ENCODE results near the gene ST8SIA6. TPM values are rescaled to one million over a fixed set of nuclear protein-coding genes. Genes with fewer than 3 reads are reported as not detected.

The ST8SIA6 gene
- total RNA-seq, 1 donor: 0.36 TPM

DNA sequence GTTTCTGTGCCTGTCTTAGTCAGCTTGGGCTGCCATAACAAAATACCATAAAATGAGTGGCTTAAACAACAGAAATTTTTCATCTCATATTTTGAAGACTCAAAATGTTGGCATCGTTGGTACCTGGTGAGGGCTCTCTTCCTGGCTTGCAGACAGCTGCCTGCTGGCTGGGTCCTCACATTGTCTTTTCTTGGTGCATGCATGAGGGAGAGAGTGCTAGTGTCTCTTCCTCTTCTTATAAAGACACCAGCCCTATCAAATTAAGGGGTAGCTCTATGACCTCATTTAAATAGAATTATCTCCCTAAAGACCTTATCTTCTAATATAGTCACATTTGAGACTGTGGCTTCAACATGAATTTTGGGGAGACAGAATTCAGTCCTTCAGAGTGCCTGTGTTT lies 39.9 kb downstream of the ST8SIA6 start:
- no peaks in the 10 kb centered on the region for H3K4me1 ChIP-seq (ENCODE audit: insufficient read depth, low read length)
- H3K4me2 ChIP-seq (ENCODE audit: insufficient read depth, low read length): no peak overlapping the region
- no peak overlapping the region for H2AFZ ChIP-seq (ENCODE audit: low read length)
- DNase-seq (ENCODE audit: insufficient read length, low spot score, missing footprints): no peak
- TF ChIP-seq, protein P1, sequence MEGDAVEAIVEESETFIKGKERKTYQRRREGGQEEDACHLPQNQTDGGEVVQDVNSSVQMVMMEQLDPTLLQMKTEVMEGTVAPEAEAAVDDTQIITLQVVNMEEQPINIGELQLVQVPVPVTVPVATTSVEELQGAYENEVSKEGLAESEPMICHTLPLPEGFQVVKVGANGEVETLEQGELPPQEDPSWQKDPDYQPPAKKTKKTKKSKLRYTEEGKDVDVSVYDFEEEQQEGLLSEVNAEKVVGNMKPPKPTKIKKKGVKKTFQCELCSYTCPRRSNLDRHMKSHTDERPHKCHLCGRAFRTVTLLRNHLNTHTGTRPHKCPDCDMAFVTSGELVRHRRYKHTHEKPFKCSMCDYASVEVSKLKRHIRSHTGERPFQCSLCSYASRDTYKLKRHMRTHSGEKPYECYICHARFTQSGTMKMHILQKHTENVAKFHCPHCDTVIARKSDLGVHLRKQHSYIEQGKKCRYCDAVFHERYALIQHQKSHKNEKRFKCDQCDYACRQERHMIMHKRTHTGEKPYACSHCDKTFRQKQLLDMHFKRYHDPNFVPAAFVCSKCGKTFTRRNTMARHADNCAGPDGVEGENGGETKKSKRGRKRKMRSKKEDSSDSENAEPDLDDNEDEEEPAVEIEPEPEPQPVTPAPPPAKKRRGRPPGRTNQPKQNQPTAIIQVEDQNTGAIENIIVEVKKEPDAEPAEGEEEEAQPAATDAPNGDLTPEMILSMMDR (IDR thresholded peaks at IDR 0.05; ENCODE audit: extremely low read depth, low read depth, low read length): no peak
- no peak overlapping the region for H3K27ac ChIP-seq (ENCODE audit: low read depth, low read length)
- H3K79me2 ChIP-seq (ENCODE audit: insufficient read depth, low read length): no peaks in the 10 kb centered on the region
- no peaks in the 10 kb centered on the region for H3K9me3 ChIP-seq (ENCODE audit: low read depth, low read length)
- no peak overlapping the region for H3K4me3 ChIP-seq (ENCODE audit: insufficient read depth, low read length)
- no peaks in the 10 kb centered on the region for H4K20me1 ChIP-seq (ENCODE audit: insufficient read depth, low read length)
- H3K27me3 ChIP-seq (ENCODE audit: insufficient read depth, low read length): peaks cover 3% of the 10 kb centered on the region
- no peaks in the 10 kb centered on the region for H3K36me3 ChIP-seq (ENCODE audit: insufficient read depth, low read length)

DNA sequence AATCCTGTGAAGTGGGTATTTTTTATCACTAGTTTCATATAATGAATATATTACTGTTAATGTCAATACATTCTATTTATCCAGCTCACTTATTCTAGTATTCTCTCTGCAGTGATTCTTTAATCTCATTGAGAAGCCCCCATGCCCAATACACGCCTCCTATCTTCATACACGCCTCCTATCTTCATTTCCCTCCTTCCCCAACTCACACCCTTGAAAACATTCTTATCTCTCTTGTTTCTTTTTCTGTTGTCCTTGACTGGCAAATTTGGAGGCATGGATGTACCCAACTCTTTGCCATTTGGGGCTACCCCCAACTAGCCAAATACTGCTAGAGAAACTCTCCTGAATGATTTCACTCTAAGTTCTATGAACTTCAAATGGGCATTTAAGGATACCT lies 40.5 kb downstream of the ST8SIA6 start:
- Histone ChIP-seq H3K4me3 (ENCODE audit: insufficient read depth, low read length) (no peak overlapping the region), H3K4me2 (ENCODE audit: insufficient read depth, low read length) (no peak overlapping the region), H3K27ac (ENCODE audit: low read depth, low read length) (no peak overlapping the region), H3K9me3 (ENCODE audit: low read depth, low read length) (no peaks in the 10 kb centered on the region), H4K20me1 (ENCODE audit: insufficient read depth, low read length) (no peaks in the 10 kb centered on the region), H2AFZ (ENCODE audit: low read length) (no peak overlapping the region), H3K4me1 (ENCODE audit: insufficient read depth, low read length) (no peaks in the 10 kb centered on the region), H3K27me3 (ENCODE audit: insufficient read depth, low read length) (peaks cover 3% of the 10 kb centered on the region), H3K36me3 (ENCODE audit: insufficient read depth, low read length) (no peaks in the 10 kb centered on the region), H3K79me2 (ENCODE audit: insufficient read depth, low read length) (no peaks in the 10 kb centered on the region)
- DNase-seq (ENCODE audit: insufficient read length, low spot score, missing footprints): no peak
- TF ChIP-seq, protein P1 (IDR thresholded peaks at IDR 0.05; ENCODE audit: extremely low read depth, low read depth, low read length): no peak

DNA sequence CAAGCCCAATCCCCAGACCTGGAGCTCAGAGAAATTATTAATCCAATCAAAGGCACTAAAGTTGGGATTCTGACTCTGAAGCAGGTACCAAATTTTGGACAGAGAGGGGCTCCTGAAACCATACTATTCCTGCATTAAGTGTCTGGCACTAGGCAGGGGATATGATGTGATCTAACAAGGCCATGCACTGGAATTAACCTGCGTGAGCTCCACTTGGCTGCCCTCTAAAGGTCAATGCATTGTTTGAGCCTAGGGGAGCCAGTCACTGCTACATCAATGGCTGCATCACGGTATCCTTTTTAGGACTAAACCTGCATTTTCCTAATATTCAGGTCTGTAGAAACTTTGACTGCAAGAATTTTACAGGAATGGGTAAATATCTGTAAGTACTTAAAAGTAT lies 42.1 kb downstream of the ST8SIA6 start:
- no peak overlapping the region for H3K4me3 ChIP-seq (ENCODE audit: insufficient read depth, low read length)
- H3K27me3 ChIP-seq (ENCODE audit: insufficient read depth, low read length): peaks cover 3% of the 10 kb centered on the region
- TF ChIP-seq, protein P1 (IDR thresholded peaks at IDR 0.05; ENCODE audit: extremely low read depth, low read depth, low read length): no peak
- no peak for DNase-seq (ENCODE audit: insufficient read length, low spot score, missing footprints)
- H3K4me1 ChIP-seq (ENCODE audit: insufficient read depth, low read length): no peaks in the 10 kb centered on the region
- H3K9me3 ChIP-seq (ENCODE audit: low read depth, low read length): no peaks in the 10 kb centered on the region
- no peak overlapping the region for H2AFZ ChIP-seq (ENCODE audit: low read length)
- no peaks in the 10 kb centered on the region for H3K79me2 ChIP-seq (ENCODE audit: insufficient read depth, low read length)
- no peaks in the 10 kb centered on the region for H3K36me3 ChIP-seq (ENCODE audit: insufficient read depth, low read length)
- no peak overlapping the region for H3K4me2 ChIP-seq (ENCODE audit: insufficient read depth, low read length)
- H3K27ac ChIP-seq (ENCODE audit: low read depth, low read length): no peak overlapping the region
- no peaks in the 10 kb centered on the region for H4K20me1 ChIP-seq (ENCODE audit: insufficient read depth, low read length)

DNA sequence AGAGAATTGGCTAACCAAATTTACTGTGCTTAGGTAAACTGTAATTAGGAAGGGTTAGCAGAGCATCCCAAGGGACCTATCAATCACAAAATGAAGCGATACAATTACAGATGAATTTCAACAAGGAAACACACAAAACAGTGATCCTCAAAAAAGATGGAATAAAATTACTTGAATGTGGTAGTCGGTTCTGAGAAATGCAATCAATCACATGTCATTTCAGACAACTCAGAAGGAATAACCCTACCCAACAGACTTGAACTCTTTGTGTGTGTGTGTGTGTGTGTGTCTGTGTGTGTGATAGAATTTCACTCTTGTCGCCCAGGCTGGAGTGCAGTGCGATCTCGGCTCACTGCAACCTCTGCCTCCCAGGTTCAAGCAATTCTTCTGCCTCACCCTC lies 43.5 kb downstream of the ST8SIA6 start:
- Histone ChIP-seq H3K4me1 (ENCODE audit: insufficient read depth, low read length) (no peaks in the 10 kb centered on the region), H3K36me3 (ENCODE audit: insufficient read depth, low read length) (no peaks in the 10 kb centered on the region), H3K4me3 (ENCODE audit: insufficient read depth, low read length) (no peak overlapping the region), H3K4me2 (ENCODE audit: insufficient read depth, low read length) (no peak overlapping the region), H3K27ac (ENCODE audit: low read depth, low read length) (no peak overlapping the region), H3K27me3 (ENCODE audit: insufficient read depth, low read length) (peaks cover 9% of the 10 kb centered on the region), H4K20me1 (ENCODE audit: insufficient read depth, low read length) (no peaks in the 10 kb centered on the region), H3K9me3 (ENCODE audit: low read depth, low read length) (no peaks in the 10 kb centered on the region), H2AFZ (ENCODE audit: low read length) (no peak overlapping the region), H3K79me2 (ENCODE audit: insufficient read depth, low read length) (no peaks in the 10 kb centered on the region)
- TF ChIP-seq, protein P1 (IDR thresholded peaks at IDR 0.05; ENCODE audit: extremely low read depth, low read depth, low read length): no peak
- no peak for DNase-seq (ENCODE audit: insufficient read length, low spot score, missing footprints)
